Ovary (tissue), 3 donors: ENCODE results near the gene RIPOR2.

Source experiments
- EP300 ChIP-seq: sonication (generic); formaldehyde crosslinking; IDR thresholded peaks from one replicate; pipeline ENCODE4 v1.6.1; 2017; ENCODE audit warnings: antibody characterized with exemption
- TF ChIP-seq, protein P1 (sequence below), 3 donors: fragments of 450-650 bp in 2 of 3; fragments of 200-600 bp in 1 of 3; IDR thresholded peaks; one replicate each; pipeline versions ENCODE4 v1.5.1 to v1.8.0; 2016 to 2022; ENCODE audit warnings: antibody characterized with exemption in 3 of 3, mild to moderate bottlenecking in 1 of 3
- donor health status: DM: no; HTN: no; CAD: no.

DNA sequence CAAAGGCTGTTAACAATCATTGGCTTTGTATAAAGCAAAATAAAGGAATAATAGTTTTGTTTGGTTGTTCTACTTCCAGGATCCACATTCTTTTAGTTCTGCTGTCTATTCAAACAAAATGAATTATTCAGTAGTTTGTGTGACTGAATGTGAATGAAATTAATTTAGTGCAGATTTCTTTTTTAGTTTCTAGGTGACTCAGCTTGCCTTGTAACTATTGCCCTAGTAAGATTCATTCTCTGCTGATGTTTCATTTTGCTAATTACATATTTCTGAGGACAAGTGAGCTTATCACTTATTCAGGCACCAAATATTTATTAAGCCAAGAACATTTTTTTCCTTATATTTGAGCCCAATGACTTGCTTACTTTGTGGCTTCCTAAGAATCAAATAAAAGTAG is 46.5 kb upstream of the RIPOR2 start:
- TF ChIP-seq, protein P1, sequence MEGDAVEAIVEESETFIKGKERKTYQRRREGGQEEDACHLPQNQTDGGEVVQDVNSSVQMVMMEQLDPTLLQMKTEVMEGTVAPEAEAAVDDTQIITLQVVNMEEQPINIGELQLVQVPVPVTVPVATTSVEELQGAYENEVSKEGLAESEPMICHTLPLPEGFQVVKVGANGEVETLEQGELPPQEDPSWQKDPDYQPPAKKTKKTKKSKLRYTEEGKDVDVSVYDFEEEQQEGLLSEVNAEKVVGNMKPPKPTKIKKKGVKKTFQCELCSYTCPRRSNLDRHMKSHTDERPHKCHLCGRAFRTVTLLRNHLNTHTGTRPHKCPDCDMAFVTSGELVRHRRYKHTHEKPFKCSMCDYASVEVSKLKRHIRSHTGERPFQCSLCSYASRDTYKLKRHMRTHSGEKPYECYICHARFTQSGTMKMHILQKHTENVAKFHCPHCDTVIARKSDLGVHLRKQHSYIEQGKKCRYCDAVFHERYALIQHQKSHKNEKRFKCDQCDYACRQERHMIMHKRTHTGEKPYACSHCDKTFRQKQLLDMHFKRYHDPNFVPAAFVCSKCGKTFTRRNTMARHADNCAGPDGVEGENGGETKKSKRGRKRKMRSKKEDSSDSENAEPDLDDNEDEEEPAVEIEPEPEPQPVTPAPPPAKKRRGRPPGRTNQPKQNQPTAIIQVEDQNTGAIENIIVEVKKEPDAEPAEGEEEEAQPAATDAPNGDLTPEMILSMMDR (IDR thresholded peaks at IDR 0.05), result no peak
- no peak for TF ChIP-seq EP300
